SKM-1 (cell line): ENCODE data around the gene NAPB.

Source experiments
- DNase-seq: peaks from one replicate; lab custom pipeline; 2025; ENCODE audit not compliant: unreplicated experiment; lab: John Stamatoyannopoulos, UW

NAPB gene

DNA sequence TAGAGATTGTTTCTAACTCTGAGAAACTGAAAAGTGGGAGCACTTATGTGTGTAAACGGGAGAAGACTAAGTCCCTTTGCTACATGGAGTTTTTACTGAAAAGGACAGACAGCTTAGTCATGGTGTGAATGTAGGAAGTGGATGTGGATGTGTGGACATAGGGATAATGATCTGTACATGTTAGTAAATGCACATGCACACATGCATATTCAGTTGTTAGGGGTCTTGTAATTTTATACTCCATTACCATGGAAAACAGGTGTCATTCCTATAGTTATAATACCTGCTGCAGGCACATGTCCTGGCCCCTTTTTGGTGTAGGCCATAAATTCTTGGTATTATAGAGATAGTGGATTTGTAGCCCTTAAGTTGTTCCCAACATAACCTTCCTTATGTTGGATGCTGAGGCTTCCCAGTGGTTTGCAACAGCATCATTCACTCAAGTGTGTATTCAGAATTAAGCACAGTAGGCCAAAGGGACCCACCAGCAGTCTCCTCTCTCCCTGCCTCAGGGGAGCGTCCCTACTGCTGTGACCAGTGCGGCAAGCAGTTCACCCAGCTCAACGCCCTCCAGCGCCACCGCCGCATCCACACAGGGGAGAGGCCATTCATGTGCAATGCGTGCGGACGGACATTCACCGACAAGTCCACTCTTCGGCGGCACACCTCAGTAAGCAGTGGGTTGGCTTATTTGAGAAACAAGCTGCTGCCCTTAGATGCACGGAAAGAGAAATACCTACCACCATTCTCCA, 52.0 kb downstream of the NAPB start:
- no peak for DNase-seq

DNA sequence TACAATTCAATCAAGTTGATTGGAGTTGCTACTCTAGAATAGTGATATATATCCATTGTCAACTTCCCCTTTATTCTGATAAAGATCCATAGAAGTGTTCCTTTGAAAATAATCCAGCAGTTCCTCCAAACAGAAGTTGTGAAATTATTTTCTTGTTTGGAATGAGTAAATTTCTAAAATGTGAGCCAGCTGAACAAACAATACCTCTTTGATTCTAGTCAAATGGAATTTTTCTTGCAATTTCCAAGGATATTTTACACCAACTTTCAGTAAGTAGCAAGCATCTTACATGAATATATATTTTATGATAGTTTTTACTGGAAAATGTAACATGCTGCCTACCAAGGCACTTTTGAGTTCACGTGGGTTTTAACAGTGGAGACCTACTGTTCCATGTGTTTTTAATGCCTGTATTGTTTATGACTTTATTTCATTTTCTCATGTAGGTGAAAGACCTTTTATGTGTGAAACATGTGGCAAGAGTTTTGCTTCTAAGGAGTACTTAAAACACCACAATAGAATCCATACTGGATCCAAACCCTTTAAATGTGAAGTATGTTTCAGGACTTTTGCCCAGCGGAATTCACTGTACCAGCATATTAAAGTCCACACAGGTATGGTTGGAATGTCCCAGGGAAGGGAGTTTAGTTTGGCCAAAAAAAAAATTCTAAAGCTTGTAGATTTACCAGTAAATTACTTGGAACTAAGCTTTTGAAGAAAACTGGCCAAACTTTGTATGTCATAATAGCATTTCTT, 52.8 kb downstream of the NAPB start:
- DNase-seq = no peak

DNA sequence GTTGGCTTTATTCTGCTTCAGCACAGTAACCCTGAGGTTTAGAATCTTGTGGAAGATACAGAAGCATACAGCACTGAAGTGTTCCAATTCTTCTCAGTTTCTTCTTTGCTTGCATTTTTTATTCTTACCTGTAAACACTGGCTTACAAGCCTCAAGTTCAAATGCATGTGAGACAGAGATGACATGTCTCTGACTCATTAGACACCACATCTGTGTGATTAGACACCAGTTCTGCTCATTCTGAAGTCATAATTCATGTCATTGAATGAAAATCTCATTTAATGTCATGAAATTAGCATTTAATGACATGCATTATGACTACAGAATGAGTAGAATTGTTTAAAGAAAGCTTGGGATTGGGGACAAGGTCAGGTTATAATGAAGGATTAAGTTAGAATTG, 53.5 kb downstream of the NAPB start:
- DNase-seq = no peak

DNA sequence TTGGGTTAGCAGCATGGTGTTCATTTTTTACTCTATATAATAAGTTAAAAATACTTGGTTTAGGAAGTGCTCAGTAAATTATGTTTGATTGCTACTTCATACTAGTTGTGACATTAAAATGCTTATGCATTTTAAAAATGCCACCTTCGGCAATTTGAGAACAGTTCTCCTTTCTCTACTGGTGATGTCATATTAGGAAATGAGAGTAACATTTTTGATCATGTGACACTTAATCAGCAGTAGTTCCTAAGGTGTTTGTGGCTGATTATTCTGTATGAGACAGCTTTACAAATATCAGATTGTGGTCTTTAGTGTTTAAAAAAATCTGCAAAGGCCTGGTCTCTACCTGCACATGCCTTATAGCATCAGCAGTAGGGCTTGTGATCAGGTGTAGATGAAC, 54.9 kb downstream of the NAPB start:
- DNase-seq = no peak

DNA sequence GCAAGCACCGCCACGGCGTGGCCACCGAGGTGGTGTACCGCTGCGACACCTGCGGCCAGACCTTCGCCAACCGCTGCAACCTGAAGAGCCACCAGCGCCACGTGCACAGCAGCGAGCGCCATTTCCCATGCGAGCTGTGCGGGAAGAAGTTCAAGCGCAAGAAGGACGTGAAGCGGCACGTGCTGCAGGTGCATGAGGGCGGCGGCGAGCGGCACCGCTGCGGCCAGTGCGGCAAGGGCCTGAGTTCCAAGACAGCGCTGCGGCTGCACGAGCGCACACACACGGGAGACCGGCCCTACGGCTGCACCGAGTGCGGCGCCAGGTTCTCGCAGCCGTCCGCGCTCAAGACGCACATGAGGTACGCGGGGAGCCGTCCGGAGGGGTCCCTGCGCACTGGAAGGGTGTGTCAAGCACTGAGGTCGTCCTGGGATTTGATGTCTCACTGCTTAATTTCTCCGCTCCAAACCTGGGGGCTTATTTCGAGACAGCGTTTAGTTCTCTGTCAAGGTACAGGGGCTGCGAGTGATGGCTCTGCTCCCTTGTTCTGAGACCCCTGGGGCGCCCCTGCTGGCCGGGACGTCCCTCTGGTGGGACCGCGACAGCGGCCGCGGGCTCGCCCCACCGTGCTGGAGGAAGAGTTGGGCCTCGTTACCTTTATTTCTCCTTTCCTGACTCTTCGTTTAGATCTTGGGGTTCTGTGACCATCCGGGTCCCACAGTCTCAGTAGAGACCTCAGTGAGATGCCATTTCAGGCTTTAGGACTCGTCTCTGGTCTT, 55.7 kb downstream of the NAPB start:
- DNase-seq = no peak

DNA sequence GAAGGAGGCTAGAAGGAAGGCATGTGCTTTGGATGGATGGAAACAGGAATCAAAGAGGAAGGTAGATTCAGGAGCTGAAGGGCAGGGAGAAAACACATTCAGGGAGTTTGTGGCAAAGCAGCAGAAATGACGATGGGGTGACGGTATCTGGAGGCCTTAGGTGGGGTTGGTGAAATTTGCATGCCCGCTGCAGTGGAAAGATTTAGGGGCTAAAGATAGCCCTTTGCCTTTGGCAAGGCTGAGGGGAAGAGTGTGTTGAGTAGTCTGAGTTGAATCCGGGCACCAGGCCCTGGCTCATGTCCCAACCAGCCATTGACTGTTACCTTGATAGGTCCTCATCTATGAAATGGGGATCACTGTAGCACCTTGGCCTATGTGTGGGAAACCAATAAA, 58.0 kb downstream of the NAPB start:
- DNase-seq = no peak

DNA sequence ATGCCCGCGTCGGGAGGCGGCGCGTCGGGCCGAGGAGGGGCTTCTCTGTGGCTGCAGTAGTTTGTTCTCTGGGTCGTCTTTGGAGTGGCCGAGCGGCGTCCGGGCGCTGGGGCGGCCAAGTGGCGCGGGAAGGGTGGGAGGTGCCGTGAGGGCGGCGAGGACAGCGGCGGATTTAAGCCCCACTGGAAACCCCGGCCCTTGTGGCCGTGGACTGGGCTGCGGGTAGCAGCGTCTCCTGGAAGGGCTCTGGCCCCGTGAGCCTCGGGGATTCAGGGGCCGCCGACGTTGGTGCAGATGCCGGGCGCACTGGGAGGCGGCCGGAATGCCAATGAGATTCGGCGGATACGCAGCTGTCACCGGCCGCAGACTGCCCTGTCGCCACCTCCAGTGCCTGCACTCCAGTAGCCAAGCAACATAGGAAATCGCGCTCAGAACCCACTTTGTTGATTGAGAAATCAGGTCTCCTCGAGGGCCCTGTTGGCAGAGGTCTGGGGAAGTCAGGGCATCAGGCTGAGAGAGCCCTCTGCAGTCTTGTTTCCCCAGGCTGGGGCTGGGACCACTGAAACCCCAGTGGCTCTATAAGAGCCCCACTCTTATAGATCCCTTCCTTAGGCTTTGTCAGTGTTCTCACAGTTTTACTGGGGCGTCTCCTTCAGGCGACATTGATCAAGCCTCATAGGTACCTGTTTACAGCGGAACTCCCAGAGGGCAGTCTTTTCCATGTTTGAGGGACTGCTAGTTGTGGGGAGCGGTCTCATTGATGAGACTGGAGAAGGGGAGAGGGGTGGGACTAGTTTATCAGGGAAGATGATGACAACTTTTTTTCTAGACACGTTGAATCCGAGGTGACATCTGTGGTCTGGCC, 58.7 kb downstream of the NAPB start:
- DNase-seq = no peak

DNA sequence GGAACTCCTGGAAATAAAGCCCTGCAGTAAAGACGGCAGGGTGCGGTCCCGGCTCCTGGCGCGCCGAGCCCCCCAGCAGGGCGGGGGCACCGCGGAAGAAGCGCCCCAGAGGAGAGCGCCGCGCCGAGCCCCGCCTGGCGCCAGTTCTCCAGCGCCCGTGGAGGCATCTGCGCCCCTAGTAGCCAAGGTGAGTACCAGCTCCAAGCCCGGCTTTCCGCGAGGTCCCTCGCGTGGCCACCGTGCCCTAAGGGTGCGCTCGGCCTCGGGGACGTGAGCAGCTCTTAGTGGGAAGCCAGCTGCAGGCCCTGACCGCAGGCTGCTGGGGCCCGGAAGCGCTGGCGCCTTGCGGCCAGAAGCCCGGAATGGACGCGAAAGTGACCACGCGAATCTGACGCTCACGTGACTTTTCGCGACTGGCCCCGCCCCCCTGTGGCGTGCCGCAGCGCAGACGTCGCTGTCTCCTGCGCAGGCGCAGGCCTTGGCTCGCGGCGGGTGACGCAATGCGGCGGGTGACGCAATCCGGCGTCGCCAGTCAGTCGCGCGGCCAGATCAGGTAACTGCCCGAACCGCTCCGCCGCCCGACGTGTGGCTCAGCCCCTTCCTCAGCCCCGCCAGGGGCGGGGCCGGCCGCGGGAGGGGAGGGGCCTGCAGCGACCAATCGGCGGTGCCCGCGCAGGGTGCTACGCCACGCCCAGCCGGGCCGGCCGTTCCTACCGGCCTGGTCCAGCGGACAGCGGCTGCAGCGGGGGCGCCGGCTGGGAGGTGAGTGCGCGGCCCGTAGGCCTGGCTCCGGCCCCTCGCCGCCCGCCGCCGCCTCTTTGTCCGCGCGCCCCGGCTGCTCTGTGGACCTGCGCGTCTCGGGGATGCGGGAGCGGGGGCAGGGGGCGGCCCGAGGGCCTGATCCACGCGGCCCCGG, 59.6 kb downstream of the NAPB start, which contains the start of gene GZF1:
Gene GZF1, plus strand, starts transcription at position 707 of the 916 bp plus-strand sequence. CDS start 2,202 bp downstream, outside the sequence.
- peak; percentile 93 for DNase-seq

DNA sequence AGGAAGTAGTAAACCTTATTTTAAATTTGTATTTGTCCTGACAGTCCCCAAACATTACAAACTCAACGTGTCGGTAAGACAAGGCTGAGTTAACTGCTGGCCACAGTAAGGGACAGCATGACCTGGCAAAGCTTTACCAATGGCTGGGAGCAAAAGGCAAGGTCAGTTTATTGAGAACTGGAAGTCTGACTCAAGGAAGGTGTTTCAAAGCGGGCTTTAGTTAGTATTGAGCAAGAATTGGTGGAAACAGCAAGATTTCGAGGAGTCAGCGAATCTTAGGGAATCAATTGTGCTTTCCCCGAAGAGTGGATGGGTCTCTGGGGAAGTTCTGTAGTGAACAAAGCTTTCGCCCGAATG, 60.2 kb downstream of the NAPB start:
- no peak for DNase-seq

DNA sequence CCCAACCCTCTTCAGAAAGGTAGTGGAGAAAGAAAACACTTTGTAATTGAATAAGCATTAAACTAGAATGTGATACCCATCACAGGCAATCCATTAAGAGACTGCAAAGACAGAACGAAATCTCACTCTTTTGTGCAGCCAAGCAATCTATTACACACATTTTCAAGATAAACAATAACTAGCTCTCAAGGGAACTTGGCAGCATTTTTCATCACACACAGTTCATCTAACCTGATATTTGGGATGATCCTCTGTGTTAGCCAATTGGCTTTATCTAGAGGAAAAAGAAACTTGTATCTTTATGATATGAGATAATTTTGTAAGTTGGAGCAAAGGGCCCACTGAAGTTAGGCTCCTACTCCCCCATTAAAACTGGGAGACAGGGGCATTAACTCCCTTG, 60.8 kb downstream of the NAPB start:
- DNase-seq = no peak

DNA sequence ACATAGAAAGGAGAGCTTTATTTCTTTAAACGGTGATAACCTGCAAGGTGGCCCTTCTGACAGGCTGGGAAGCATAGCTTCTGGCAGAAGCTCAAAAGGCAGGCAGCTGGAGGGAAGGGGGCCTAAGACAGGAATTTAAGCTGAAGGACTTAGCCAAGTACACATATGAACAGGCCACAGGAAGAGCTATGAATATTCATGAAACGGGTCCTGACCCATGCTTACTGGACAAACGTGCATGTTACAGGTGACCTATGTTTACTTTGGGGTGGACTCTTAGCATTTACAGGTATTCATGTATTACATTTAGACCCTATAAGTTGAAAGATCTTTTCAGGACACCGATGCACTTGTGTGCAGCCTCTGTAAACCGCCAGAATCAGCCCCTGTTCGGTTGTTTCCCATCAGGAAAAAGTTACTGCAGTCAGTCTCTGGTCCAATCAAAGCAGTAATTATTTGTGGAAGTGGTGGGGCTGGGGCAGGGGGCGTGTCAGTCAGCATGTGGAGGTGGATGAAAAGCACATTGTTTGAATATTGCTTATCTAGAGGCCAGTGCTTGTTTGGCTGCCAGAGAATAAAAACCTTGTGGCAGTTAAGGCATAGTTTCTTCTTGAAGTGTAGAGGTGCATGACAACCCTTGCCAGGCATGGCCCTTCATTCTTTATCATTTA, 62.2 kb downstream of the NAPB start:
- no peak for DNase-seq

DNA sequence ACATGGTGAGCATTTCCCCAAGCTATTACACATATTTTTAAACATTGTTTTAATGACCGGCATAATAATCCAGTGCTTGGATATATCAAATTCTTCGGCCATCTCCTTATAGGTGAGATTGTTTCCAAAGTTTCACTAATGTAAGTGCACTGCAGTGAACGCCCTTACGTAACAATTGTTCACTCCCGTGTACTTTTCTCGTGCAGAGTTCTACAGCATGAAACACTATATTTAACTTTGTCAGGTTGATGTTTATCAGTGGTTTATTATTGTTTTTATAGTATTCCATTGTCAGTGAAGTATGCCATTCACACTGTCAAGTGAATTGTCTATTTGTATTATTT, 62.8 kb downstream of the NAPB start:
- DNase-seq = no peak

DNA sequence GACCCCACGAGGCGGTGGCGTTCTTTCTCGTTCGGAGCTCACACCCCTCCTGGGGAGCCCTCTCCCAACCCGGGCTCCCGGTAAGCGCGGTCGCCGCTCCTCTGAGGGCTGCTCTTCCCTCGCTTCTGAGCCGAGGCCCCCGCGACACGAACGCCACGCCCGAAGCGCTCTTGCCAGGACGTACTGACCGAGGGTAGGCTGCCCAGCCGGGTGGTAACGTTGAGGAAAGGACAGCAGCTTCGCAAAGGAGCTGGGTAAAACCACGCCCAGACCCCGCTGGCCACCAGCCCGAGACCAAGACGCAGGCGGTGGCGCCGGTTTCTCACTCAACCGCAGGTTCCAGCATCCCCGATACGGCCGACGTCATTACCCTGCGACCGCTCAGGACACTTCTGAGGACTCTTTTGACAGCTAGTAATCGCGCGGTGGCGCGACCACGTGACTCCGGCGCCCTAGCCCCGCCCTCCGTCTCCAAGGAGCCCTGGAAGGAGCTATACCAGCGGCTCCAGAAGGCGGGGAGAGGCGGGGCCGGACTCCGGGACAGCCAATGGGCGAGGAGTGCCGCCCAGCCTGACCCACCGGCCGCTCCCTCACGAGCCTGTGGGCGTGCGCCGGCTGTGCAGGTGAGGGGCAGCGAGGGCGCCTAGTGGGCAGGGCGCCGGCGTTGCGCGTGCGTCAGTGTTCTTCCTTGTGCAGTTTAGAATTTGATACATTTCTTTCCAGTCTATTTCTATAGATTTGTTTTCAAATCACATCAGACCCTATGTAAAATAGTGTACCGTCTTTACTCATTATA, 63.3 kb downstream of the NAPB start:
- DNase-seq = peak; percentile 95

DNA sequence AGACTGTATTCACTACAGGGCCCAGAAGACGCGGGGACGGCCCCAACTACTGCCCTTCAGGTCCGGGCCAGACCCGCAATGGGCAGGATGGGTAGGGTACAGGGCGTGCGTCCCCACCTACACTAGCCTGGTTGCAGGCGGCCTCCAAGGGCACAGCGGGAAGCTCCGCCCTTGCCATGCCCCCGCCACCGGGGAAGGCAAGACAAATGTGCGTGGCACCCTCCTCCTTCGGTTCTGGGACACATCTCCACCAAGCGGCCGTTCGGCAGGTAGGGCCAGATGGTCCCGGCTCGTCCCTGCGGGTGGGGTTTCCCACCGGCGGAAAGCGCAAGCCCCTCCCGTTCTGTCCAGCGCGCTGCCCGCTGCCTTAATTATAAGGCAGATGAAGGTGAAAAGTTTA, 65.1 kb downstream of the NAPB start:
- no peak for DNase-seq

DNA sequence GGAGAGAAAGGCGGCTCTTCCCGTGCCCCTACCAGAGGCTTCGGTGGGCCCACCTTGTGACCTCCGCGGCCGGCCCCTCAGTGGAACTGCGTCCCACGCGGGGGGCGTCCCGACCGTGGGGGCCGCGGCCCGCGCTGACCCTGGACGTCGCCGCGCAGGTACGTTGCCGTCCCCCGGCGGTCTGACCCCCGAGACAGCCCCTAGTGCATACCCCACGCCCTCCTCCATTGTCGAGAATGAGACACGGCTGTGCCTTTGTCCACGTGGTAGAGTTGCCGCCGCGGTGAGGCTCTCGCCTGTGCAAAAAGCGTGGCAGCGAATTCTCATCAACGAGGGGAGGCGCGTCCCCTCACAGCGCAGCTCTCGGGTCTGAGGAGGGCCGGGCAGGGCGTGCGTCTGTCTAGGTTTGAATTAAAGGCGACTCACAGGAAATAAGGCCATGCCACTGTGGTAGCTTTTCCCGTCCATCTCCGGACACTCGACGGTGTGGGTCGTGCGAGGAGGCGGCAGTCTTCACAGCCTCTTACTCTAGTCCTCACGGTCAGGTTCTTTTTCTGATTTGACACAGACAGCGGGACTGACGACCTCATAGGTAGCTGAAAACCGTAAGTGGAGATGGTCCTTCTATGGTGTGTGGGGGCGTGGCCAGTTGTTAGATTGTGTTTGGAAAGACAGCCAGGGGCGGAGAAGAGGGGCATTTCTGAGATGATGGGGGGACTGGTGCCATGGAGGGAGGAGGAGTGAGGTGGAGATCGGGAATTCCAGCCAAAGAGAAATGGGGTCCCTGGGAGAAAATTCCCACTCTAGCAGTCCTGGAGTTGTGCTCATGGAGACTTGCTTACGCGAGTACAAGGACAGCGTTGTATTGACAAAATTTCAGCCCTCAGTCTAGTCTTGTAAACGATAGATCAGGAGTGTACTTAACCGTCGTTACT, 70.1 kb downstream of the NAPB start:
- DNase-seq = no peak

DNA sequence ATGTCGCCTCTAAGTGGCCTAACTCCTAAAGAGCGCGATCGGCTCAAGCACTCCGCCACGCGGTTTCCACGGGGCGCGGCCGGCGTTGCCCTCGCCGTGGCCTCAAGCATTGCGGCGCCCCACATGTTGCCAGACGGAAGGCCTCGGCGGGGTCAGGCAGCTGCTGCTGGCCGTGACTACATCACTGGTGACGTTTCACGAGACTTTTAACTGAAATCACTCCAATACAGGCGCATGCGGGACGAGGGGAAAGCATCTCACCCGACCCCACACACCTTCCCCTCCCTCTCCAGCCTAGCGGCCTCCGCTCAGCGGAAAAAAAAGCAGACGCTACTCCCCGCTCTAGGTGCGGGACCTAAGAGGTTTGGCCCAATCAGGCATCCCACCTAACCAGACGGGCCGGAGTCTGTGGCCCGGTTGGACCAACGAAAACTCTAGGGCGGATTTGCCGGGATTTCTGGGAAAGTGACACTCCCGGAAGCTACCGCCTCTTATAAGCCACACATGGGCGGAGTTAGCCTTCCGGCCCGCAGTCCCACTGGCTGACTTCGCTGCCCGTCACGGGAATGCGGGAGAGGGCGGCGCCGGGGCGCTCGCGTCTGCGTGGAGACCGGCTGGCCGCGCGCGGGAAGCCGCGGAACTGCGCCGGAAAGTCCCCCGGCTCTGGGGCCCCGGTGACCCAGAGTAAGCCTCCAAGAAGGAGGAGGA, 70.9 kb downstream of the NAPB start, which contains the start of gene NXT1:
Gene NXT1, plus strand, starts transcription at position 596 of the 708 bp plus-strand sequence. CDS start 3,251 bp downstream, outside the sequence.
- DNase-seq = peak; percentile 91
